Measurements from ENCODE around the gene TKT. TPM values are rescaled to one million over a fixed set of nuclear protein-coding genes. Genes with fewer than 3 reads are reported as not detected.
"Not testable (repeated sequence)": the region's sequence is repeated elsewhere in the genome, so short reads cannot be mapped to it uniquely, and the experiment has no call there.

TKT gene
- polyA plus RNA-seq, 2 of the 4 experiments (the other 2 are of a cell fraction): 628 to 1,457 TPM

DNA sequence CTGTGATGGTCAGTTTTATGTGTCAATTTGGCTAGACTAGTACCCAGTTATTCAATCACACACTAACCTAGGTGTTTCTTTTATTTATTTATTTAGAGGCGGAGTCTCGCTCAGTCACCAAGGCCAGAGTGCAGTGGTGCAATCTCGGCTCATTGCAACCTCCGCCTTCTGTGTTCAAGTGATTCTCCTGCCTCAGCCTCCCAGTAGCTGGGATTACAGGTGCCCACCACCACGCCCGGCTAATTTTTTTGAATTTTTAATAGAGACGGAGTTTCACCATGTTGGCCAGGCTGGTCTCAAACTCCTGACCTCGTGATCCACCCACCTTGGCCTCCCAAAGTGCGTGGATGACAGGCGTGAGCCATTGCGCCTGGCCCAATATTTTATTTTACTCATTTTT, 13.4 kb upstream of the TKT start:
- Histone ChIP-seq H3K4me3 (peak overlapping the region; percentile 25; the same call in 2 of the 3 replicates), H3K27ac (peak overlapping the region; percentile 99 to 100), H3K4me1 (peaks cover 67% of the 10 kb centered on the region), H3K4me2 (peak overlapping the region; percentile 78)
- not testable (repeated sequence) for FAIRE-seq; H3K9me3 ChIP-seq; TF ChIP-seq FOSL2 (IDR thresholded peaks at IDR 0.05)
- DNase-seq (ENCODE audit: low read depth in 1 of 2, low spot score in 1 of 2): peak in 1 of 2 experiments; percentile 80
- POLR2A ChIA-PET: interaction anchor here (1.4 to 2.3 kb wide), 2 partner anchors 14 to 31 kb away, joined by 8 to 22 read pairs; partner anchors contain the start of gene TKT
- peak in 1 of 2 experiments; percentile 12; a peak in 2 of 6 replicates for ATAC-seq
- 2% methylated on average over 11 of the region's 11 CpGs for WGBS (ENCODE audit: missing lambda C conversion rate)
- CTCF ChIA-PET: interaction anchor here (1.8 kb wide), 1 partner anchor 38 kb away, joined by 6 read pairs; no protein-coding TSS in a partner anchor
- TF ChIP-seq FOSB (CRISPR knock-in tag; IDR thresholded peaks at IDR 0.05) (0 out of 2 replicates have a peak, but pooled peaks have one; percentile 44), CEBPB (IDR thresholded peaks at IDR 0.05) (peak; percentile 48 to 86; a peak in 3 of 4 replicates), FOSL2 (CRISPR knock-in tag; IDR thresholded peaks at IDR 0.05) (peak; percentile 23; the same call in 1 of the 2 replicates), EHF (CRISPR knock-in tag; IDR thresholded peaks at IDR 0.05) (0 out of 2 replicates have a peak, but pooled peaks have one; percentile 25), ZSCAN20 (CRISPR knock-in tag; IDR thresholded peaks at IDR 0.05) (peak; percentile 54; the same call in 1 of the 2 replicates), EP300 (IDR thresholded peaks at IDR 0.05) (peak in 1 of 2 experiments; percentile 12; a peak in 1 of 5 replicates), HOXB5 (CRISPR knock-in tag; IDR thresholded peaks at IDR 0.05) (0 out of 2 replicates have a peak, but pooled peaks have one; percentile 22)

DNA sequence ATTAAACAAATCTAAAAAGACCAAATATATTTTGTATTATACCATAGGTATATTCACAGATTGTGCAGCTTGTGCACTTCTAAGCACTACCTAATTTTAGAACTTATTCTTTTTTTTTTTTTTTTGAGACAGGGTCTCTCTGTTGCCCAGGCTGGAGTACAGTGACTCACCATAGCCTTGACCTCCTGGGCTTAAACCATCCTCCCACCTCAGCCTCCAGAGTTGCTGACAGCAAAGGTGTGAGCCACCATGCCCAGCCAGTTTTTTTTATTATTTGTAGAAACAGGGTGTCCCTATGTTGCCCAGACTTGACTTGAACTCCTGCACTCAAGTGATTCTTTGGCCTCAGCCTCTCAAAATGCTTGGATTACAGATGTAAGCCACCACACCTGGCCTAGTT, 11.9 kb upstream of the TKT start:
- no peak overlapping the region for H3K4me3 ChIP-seq
- FAIRE-seq: no peak
- no peak for ATAC-seq
- H3K27ac ChIP-seq: peak overlapping the region; percentile 99 to 100
- H3K4me2 ChIP-seq: 0 out of 3 replicates have a peak overlapping the region, but pooled peaks have one; percentile 78
- peaks cover 73% of the 10 kb centered on the region for H3K4me1 ChIP-seq
- DNase-seq (ENCODE audit: low read depth in 1 of 2, low spot score in 1 of 2): no peak
- H3K9me3 ChIP-seq: no peaks in the 10 kb centered on the region
- POLR2A ChIA-PET: no interaction called here
- CTCF ChIA-PET: interaction anchor here (1.5 kb wide), 1 partner anchor 48 kb away, joined by 4 read pairs; no protein-coding TSS in a partner anchor
- TF ChIP-seq MAZ (IDR thresholded peaks at IDR 0.05; ENCODE audit: borderline replicate concordance, low read depth, low read length): no peak
- TF ChIP-seq, protein P1, sequence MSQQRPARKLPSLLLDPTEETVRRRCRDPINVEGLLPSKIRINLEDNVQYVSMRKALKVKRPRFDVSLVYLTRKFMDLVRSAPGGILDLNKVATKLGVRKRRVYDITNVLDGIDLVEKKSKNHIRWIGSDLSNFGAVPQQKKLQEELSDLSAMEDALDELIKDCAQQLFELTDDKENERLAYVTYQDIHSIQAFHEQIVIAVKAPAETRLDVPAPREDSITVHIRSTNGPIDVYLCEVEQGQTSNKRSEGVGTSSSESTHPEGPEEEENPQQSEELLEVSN (IDR thresholded peaks at IDR 0.05; ENCODE audit: borderline replicate concordance, low read depth): no peak
- no peak for TF ChIP-seq EHF (CRISPR knock-in tag; IDR thresholded peaks at IDR 0.05)
- TF ChIP-seq, protein P2, sequence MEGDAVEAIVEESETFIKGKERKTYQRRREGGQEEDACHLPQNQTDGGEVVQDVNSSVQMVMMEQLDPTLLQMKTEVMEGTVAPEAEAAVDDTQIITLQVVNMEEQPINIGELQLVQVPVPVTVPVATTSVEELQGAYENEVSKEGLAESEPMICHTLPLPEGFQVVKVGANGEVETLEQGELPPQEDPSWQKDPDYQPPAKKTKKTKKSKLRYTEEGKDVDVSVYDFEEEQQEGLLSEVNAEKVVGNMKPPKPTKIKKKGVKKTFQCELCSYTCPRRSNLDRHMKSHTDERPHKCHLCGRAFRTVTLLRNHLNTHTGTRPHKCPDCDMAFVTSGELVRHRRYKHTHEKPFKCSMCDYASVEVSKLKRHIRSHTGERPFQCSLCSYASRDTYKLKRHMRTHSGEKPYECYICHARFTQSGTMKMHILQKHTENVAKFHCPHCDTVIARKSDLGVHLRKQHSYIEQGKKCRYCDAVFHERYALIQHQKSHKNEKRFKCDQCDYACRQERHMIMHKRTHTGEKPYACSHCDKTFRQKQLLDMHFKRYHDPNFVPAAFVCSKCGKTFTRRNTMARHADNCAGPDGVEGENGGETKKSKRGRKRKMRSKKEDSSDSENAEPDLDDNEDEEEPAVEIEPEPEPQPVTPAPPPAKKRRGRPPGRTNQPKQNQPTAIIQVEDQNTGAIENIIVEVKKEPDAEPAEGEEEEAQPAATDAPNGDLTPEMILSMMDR (IDR thresholded peaks at IDR 0.05): no peak
- TF ChIP-seq, protein P3, sequence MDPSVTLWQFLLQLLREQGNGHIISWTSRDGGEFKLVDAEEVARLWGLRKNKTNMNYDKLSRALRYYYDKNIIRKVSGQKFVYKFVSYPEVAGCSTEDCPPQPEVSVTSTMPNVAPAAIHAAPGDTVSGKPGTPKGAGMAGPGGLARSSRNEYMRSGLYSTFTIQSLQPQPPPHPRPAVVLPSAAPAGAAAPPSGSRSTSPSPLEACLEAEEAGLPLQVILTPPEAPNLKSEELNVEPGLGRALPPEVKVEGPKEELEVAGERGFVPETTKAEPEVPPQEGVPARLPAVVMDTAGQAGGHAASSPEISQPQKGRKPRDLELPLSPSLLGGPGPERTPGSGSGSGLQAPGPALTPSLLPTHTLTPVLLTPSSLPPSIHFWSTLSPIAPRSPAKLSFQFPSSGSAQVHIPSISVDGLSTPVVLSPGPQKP (IDR thresholded peaks at IDR 0.05; ENCODE audit: low read depth, low read length): no peak
- TF ChIP-seq FOXS1 (CRISPR knock-in tag; IDR thresholded peaks at IDR 0.05): no peak
- TF ChIP-seq HOXB13 (CRISPR knock-in tag; IDR thresholded peaks at IDR 0.05; ENCODE audit: low read depth): no peak
- no peak for TF ChIP-seq TP53 (CRISPR knock-in tag; IDR thresholded peaks at IDR 0.05)
- no peak for TF ChIP-seq FOSB (CRISPR knock-in tag; IDR thresholded peaks at IDR 0.05)
- no peak for TF ChIP-seq HDAC2 (IDR thresholded peaks at IDR 0.05)
- TF ChIP-seq KDM5A (IDR thresholded peaks at IDR 0.05): no peak
- TF ChIP-seq HOXA7 (CRISPR knock-in tag; IDR thresholded peaks at IDR 0.05): no peak

DNA sequence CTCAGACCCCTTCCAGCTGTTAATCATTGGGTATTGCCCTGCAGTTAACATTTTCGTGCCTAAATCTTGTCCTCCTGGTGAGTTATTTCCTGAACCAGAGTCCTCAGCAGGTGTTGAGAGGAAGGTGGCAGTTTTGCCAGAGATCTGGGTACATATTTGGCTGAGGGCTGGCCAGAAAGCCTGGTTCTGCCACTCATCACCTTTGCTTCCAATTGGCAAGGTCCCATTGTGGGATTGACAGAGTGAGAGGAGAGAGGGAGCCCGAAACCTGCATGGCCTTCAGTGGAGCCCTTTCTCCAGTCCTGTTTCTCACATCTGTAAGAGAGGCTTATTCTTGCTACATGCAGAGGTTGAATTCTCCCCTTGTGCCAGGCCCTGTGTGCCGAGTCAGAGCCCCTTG, 8.9 kb upstream of the TKT start:
- Histone ChIP-seq H3K4me1 (peaks cover 66% of the 10 kb centered on the region), H3K9me3 (no peaks in the 10 kb centered on the region), H3K27ac (peak overlapping the region; percentile 99 to 100), H3K4me3 (no peak overlapping the region), H3K4me2 (peak overlapping the region; percentile 15; the same call in 1 of the 3 replicates)
- WGBS (ENCODE audit: missing lambda C conversion rate): 58% methylated on average over 3 of the region's 3 CpGs
- FAIRE-seq (no peak), ATAC-seq (peak in 1 of 2 experiments; percentile 5; a peak in 2 of 6 replicates), DNase-seq (ENCODE audit: low read depth in 1 of 2, low spot score in 1 of 2) (no peak)
- TF ChIP-seq RARB (CRISPR knock-in tag; IDR thresholded peaks at IDR 0.05): no peak
- POLR2A ChIA-PET: interaction anchor here (1.0 kb wide), 1 partner anchor 9 kb away, joined by 4 read pairs; the partner anchor contains the start of gene TKT
- CTCF ChIA-PET: interaction anchor here (0.6 kb wide), 1 partner anchor 1029 kb away, joined by 3 read pairs; no protein-coding TSS in a partner anchor

All from A549 (cell line).